ENCODE results near the gene IFT20. TPM values are rescaled to one million over a fixed set of nuclear protein-coding genes. Genes with fewer than 3 reads are reported as not detected.
"Not testable (repeated sequence)": the region's sequence is repeated elsewhere in the genome, so short reads cannot be mapped to it uniquely, and the experiment has no call there.

Gene IFT20
- total and polyA plus RNA-seq, 4 donors = 44.6 to 84.1 (median 66.0) TPM

- DNase-seq (ENCODE audit: low read depth in 4 of 6, low spot score in 6 of 6) = no peak
- 20% methylated on average over 1 of the region's 2 CpGs for WGBS (ENCODE audit: insufficient coverage)
- Histone ChIP-seq H3K4me1 (ENCODE audit: control insufficient read depth, insufficient read depth, low read length) (peaks cover 5% of the 10 kb centered on the region), H3K27ac (ENCODE audit: low read depth, low read length) (peak overlapping the region; percentile 4), H3K4me3 (ENCODE audit: low read depth, low read length) (no peak overlapping the region), H3K36me3 (ENCODE audit: control insufficient read depth, insufficient read depth, low read length) (peaks cover 87% of the 10 kb centered on the region), H3K27me3 (ENCODE audit: control insufficient read depth, insufficient read depth, low read length) (no peaks in the 10 kb centered on the region), H3K9me3 (ENCODE audit: control insufficient read depth, insufficient read depth, low read length) (no peaks in the 10 kb centered on the region)
Observed at GRCh38 chr17:28346199-28346580, 10.9 kb upstream of the IFT20 start.

- peaks cover 87% of the 10 kb centered on the region for H3K36me3 ChIP-seq (ENCODE audit: control insufficient read depth, insufficient read depth, low read length)
- peaks cover 5% of the 10 kb centered on the region for H3K4me1 ChIP-seq (ENCODE audit: control insufficient read depth, insufficient read depth, low read length)
- WGBS (ENCODE audit: insufficient coverage) = 70% methylated on average over 12 of the region's 13 CpGs
- no peak overlapping the region for H3K4me3 ChIP-seq (ENCODE audit: low read depth, low read length)
- no peaks in the 10 kb centered on the region for H3K27me3 ChIP-seq (ENCODE audit: control insufficient read depth, insufficient read depth, low read length)
- peak overlapping the region; percentile 4 for H3K27ac ChIP-seq (ENCODE audit: low read depth, low read length)
- peak in 1 of 6 donors; percentile 37 for DNase-seq (ENCODE audit: low read depth in 4 of 6, low spot score in 6 of 6)
- H3K9me3 ChIP-seq (ENCODE audit: control insufficient read depth, insufficient read depth, low read length) = no peaks in the 10 kb centered on the region
Observed at GRCh38 chr17:28345419-28346198, 10.3 kb upstream of the IFT20 start.

- 94% methylated on average over 19 of the region's 19 CpGs for WGBS (ENCODE audit: insufficient coverage)
- no peak overlapping the region for H3K27ac ChIP-seq (ENCODE audit: low read depth, low read length)
- H3K36me3 ChIP-seq (ENCODE audit: control insufficient read depth, insufficient read depth, low read length) = peaks cover 93% of the 10 kb centered on the region
- H3K4me1 ChIP-seq (ENCODE audit: control insufficient read depth, insufficient read depth, low read length) = peaks cover 5% of the 10 kb centered on the region
- no peak overlapping the region for H3K4me3 ChIP-seq (ENCODE audit: low read depth, low read length)
- DNase-seq (ENCODE audit: low read depth in 4 of 6, low spot score in 6 of 6) = no peak
- H3K9me3 ChIP-seq (ENCODE audit: control insufficient read depth, insufficient read depth, low read length) = no peaks in the 10 kb centered on the region
- no peaks in the 10 kb centered on the region for H3K27me3 ChIP-seq (ENCODE audit: control insufficient read depth, insufficient read depth, low read length)
Observed at GRCh38 chr17:28344435-28344901, 9.2 kb upstream of the IFT20 start.

- DNase-seq (ENCODE audit: low read depth in 4 of 6, low spot score in 6 of 6) = no peak
- Histone ChIP-seq H3K27ac (ENCODE audit: low read depth, low read length) (no peak overlapping the region), H3K9me3 (ENCODE audit: control insufficient read depth, insufficient read depth, low read length) (no peaks in the 10 kb centered on the region), H3K4me1 (ENCODE audit: control insufficient read depth, insufficient read depth, low read length) (peaks cover 5% of the 10 kb centered on the region), H3K36me3 (ENCODE audit: control insufficient read depth, insufficient read depth, low read length) (peaks cover 93% of the 10 kb centered on the region), H3K27me3 (ENCODE audit: control insufficient read depth, insufficient read depth, low read length) (no peaks in the 10 kb centered on the region), H3K4me3 (ENCODE audit: low read depth, low read length) (no peak overlapping the region)
- WGBS (ENCODE audit: insufficient coverage) = 89% methylated on average over 5 of the region's 9 CpGs
Observed at GRCh38 chr17:28344011-28344410, 8.7 kb upstream of the IFT20 start.

- peaks cover 89% of the 10 kb centered on the region for H3K36me3 ChIP-seq (ENCODE audit: control insufficient read depth, insufficient read depth, low read length)
Observed at GRCh38 chr17:28343491-28343932, 8.2 kb upstream of the IFT20 start.

GRCh38 chr17:28342313-28342712 is 7.0 kb upstream of the IFT20 start:
- Histone ChIP-seq H3K4me1 (ENCODE audit: control insufficient read depth, insufficient read depth, low read length) (peaks cover 1% of the 10 kb centered on the region), H3K9me3 (ENCODE audit: control insufficient read depth, insufficient read depth, low read length) (no peaks in the 10 kb centered on the region), H3K36me3 (ENCODE audit: control insufficient read depth, insufficient read depth, low read length) (peaks cover 80% of the 10 kb centered on the region), H3K27me3 (ENCODE audit: control insufficient read depth, insufficient read depth, low read length) (no peaks in the 10 kb centered on the region), H3K4me3 (ENCODE audit: low read depth, low read length) (no peak overlapping the region), H3K27ac (ENCODE audit: low read depth, low read length) (no peak overlapping the region)
- WGBS (ENCODE audit: insufficient coverage) = 93% methylated on average over 14 of the region's 14 CpGs
- no peak for DNase-seq (ENCODE audit: low read depth in 4 of 6, low spot score in 6 of 6)

More at GRCh38 chr17:28343491-28343932, 8.2 kb upstream of the IFT20 start:
- no peak overlapping the region for H3K27ac ChIP-seq (ENCODE audit: low read depth, low read length)
- 86% methylated on average over 10 of the region's 10 CpGs for WGBS (ENCODE audit: insufficient coverage)
- H3K4me1 ChIP-seq (ENCODE audit: control insufficient read depth, insufficient read depth, low read length) = peaks cover 5% of the 10 kb centered on the region
- H3K27me3 ChIP-seq (ENCODE audit: control insufficient read depth, insufficient read depth, low read length) = no peaks in the 10 kb centered on the region
- H3K4me3 ChIP-seq (ENCODE audit: low read depth, low read length) = no peak overlapping the region
- no peak for DNase-seq (ENCODE audit: low read depth in 4 of 6, low spot score in 6 of 6)
- no peaks in the 10 kb centered on the region for H3K9me3 ChIP-seq (ENCODE audit: control insufficient read depth, insufficient read depth, low read length)

- Histone ChIP-seq H3K36me3 (ENCODE audit: control insufficient read depth, insufficient read depth, low read length) (peaks cover 74% of the 10 kb centered on the region), H3K4me1 (ENCODE audit: control insufficient read depth, insufficient read depth, low read length) (peaks cover 2% of the 10 kb centered on the region), H3K9me3 (ENCODE audit: control insufficient read depth, insufficient read depth, low read length) (no peaks in the 10 kb centered on the region), H3K27me3 (ENCODE audit: control insufficient read depth, insufficient read depth, low read length) (no peaks in the 10 kb centered on the region), H3K4me3 (ENCODE audit: low read depth, low read length) (no peak overlapping the region), H3K27ac (ENCODE audit: low read depth, low read length) (no peak overlapping the region)
- no peak for DNase-seq (ENCODE audit: low read depth in 4 of 6, low spot score in 6 of 6)
- WGBS (ENCODE audit: insufficient coverage) = 89% methylated on average over 8 of the region's 11 CpGs
Observed at GRCh38 chr17:28341516-28341915, 6.2 kb upstream of the IFT20 start.

- Histone ChIP-seq H3K4me1 (ENCODE audit: control insufficient read depth, insufficient read depth, low read length) (peaks cover 8% of the 10 kb centered on the region), H3K4me3 (ENCODE audit: low read depth, low read length) (no peak overlapping the region), H3K27me3 (ENCODE audit: control insufficient read depth, insufficient read depth, low read length) (no peaks in the 10 kb centered on the region), H3K27ac (ENCODE audit: low read depth, low read length) (no peak overlapping the region), H3K36me3 (ENCODE audit: control insufficient read depth, insufficient read depth, low read length) (peaks cover 67% of the 10 kb centered on the region), H3K9me3 (ENCODE audit: control insufficient read depth, insufficient read depth, low read length) (no peaks in the 10 kb centered on the region)
- DNase-seq (ENCODE audit: low read depth in 4 of 6, low spot score in 6 of 6) = no peak
- 97% methylated on average over 6 of the region's 6 CpGs for WGBS (ENCODE audit: insufficient coverage)
Observed at GRCh38 chr17:28340374-28340773, 5.1 kb upstream of the IFT20 start.

GRCh38 chr17:28339431-28339830 is 4.2 kb upstream of the IFT20 start:
- Histone ChIP-seq H3K27me3 (ENCODE audit: control insufficient read depth, insufficient read depth, low read length) (no peaks in the 10 kb centered on the region), H3K4me3 (ENCODE audit: low read depth, low read length) (no peak overlapping the region), H3K36me3 (ENCODE audit: control insufficient read depth, insufficient read depth, low read length) (peaks cover 59% of the 10 kb centered on the region), H3K27ac (ENCODE audit: low read depth, low read length) (no peak overlapping the region), H3K4me1 (ENCODE audit: control insufficient read depth, insufficient read depth, low read length) (peaks cover 13% of the 10 kb centered on the region), H3K9me3 (ENCODE audit: control insufficient read depth, insufficient read depth, low read length) (no peaks in the 10 kb centered on the region)
- no peak for DNase-seq (ENCODE audit: low read depth in 4 of 6, low spot score in 6 of 6)
- 94% methylated on average over 9 of the region's 15 CpGs for WGBS (ENCODE audit: insufficient coverage)

- H3K4me3 ChIP-seq (ENCODE audit: low read depth, low read length); H3K9me3 ChIP-seq (ENCODE audit: control insufficient read depth, insufficient read depth, low read length); H3K27ac ChIP-seq (ENCODE audit: low read depth, low read length); H3K27me3 ChIP-seq (ENCODE audit: control insufficient read depth, insufficient read depth, low read length); DNase-seq (ENCODE audit: low read depth in 4 of 6, low spot score in 6 of 6): not testable (repeated sequence)
- Histone ChIP-seq H3K36me3 (ENCODE audit: control insufficient read depth, insufficient read depth, low read length) (peaks cover 52% of the 10 kb centered on the region), H3K4me1 (ENCODE audit: control insufficient read depth, insufficient read depth, low read length) (peaks cover 19% of the 10 kb centered on the region)
- WGBS (ENCODE audit: insufficient coverage) = 84% methylated on average over 4 of the region's 8 CpGs
Observed at GRCh38 chr17:28338769-28339212, 3.5 kb upstream of the IFT20 start.
